Thyroid gland (tissue), 4 donors: ENCODE data around the gene OGDH.

Experiments
- POLR2A ChIP-seq, 2 donors: fragments of 450-650 bp; IDR thresholded peaks; one replicate each; pipeline ENCODE4 v1.6.1; 2017; ENCODE audit warnings: antibody characterized with exemption in 2 of 2, mild to moderate bottlenecking in 2 of 2, moderate library complexity in 1 of 2
- TF ChIP-seq, protein P1 (sequence below), 6 experiments: fragments of 200-600 bp in 3 of 6; fragments of 450-650 bp in 3 of 6; sonication (generic) in 3 of 6; IDR thresholded peaks; one replicate each; pipeline ENCODE4 v1.5.1; 2016 to 2019; ENCODE audit warnings: antibody characterized with exemption in 6 of 6, mild to moderate bottlenecking in 2 of 6, inconsistent platforms in 1 of 6, moderate library complexity in 1 of 6

DNA sequence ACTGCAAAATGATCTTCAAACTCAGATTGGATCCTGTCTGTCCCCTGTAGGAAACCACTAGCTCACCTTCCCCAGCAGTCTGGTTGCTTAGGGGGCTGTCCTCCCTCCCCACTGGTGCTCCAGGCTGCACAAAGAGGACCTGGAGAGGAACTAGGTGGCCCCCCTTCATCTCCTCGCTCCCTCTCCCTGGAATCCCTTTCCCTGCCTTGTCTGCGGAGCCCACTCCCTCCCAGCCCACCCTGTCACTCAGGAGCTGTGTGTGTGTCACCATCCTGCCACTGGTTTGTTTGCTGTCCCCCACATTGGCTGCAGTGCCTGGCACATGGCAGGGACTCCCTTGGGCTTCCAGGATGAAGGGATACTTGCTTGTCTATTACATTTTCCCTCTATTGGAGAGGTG is 106.7 kb downstream of the OGDH start:
- TF ChIP-seq, protein P1, sequence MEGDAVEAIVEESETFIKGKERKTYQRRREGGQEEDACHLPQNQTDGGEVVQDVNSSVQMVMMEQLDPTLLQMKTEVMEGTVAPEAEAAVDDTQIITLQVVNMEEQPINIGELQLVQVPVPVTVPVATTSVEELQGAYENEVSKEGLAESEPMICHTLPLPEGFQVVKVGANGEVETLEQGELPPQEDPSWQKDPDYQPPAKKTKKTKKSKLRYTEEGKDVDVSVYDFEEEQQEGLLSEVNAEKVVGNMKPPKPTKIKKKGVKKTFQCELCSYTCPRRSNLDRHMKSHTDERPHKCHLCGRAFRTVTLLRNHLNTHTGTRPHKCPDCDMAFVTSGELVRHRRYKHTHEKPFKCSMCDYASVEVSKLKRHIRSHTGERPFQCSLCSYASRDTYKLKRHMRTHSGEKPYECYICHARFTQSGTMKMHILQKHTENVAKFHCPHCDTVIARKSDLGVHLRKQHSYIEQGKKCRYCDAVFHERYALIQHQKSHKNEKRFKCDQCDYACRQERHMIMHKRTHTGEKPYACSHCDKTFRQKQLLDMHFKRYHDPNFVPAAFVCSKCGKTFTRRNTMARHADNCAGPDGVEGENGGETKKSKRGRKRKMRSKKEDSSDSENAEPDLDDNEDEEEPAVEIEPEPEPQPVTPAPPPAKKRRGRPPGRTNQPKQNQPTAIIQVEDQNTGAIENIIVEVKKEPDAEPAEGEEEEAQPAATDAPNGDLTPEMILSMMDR (IDR thresholded peaks at IDR 0.05), result no peak
- no peak for TF ChIP-seq POLR2A (IDR thresholded peaks at IDR 0.05)
